ENCODE measurements around the gene PTCRA. TPM values are rescaled to one million over a fixed set of nuclear protein-coding genes. Genes with fewer than 3 reads are reported as not detected.
A peak's percentile ranks its signal among the peaks of the same experiment; 100 is the strongest.

The PTCRA gene
- polyA plus RNA-seq, 2 of the 4 experiments (the other 2 are of a cell fraction), result not detected

DNA sequence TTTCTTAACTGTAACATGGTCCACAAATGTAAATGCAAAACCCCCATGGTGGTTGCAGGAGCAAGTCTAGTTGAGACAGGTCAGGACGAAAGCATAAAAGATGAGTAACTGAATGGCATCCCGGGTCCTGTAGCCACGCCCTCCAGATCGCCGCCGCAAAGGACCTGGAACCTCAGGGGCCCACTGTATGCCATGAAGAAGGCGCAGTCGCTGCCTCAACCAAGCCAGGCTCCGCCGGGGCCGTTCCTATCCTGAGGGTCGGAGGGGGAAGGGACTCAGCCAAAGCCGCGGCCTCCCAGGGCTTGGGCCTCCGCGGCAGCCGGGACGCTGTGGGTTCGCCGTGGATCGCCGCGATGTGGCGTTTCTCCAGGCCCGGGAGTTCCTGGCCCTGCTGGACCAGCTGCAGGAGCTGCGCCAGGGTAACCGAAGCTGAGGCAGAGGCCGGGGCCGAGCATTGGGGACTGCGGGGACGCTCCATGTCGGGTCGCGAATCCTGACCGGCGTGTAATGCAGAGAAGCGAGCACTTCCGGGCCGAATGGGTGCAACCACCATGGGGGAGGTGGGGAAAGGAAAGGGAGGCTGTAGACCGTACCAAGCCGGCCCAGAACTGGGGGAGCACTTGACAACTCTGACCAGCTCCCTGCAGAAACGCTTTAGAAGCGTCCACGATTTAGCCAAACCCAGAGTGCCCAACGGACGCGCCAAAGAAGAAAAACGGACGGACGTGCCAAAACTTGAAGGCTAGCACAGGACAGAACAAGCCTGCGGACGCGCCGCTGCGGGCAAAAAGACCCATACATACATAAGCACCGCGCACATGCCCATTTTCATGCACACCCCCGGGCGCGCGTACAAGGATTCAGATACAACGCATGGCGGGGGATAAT lies 25.3 kb upstream of the PTCRA start (continued):
- TF ChIP-seq MAZ (IDR thresholded peaks at IDR 0.05; ENCODE audit: borderline replicate concordance, low read depth, low read length) (no peak), JUN (IDR thresholded peaks at IDR 0.05) (peak; percentile 77 to 92), BHLHE40 (IDR thresholded peaks at IDR 0.05; ENCODE audit: low read depth, low read length) (no peak), HOXB13 (CRISPR knock-in tag; IDR thresholded peaks at IDR 0.05; ENCODE audit: low read depth) (no peak), TP53 (CRISPR knock-in tag; IDR thresholded peaks at IDR 0.05) (no peak; the same call in 1 of the 2 replicates), SMC3 (IDR thresholded peaks at IDR 0.05) (no peak), RARB (CRISPR knock-in tag; IDR thresholded peaks at IDR 0.05) (0 out of 2 replicates have a peak, but pooled peaks have one; percentile 38), ZC3H11A (IDR thresholded peaks at IDR 0.05) (no peak), FOSL2 (IDR thresholded peaks at IDR 0.05) (no peak), FOSL2 (CRISPR knock-in tag; IDR thresholded peaks at IDR 0.05) (0 out of 2 replicates have a peak, but pooled peaks have one; percentile 4), ZFP36 (IDR thresholded peaks at IDR 0.05; ENCODE audit: borderline replicate concordance, partially characterized antibody) (no peak), ZSCAN20 (CRISPR knock-in tag; IDR thresholded peaks at IDR 0.05) (no peak), RAD21 (conservative IDR thresholded peaks at IDR 0.05 in 1 of 2, IDR thresholded peaks at IDR 0.05 in 1 of 2) (no peak), CEBPB (IDR thresholded peaks at IDR 0.05) (no peak), CHD2 (IDR thresholded peaks at IDR 0.05; ENCODE audit: low read length, partially characterized antibody) (peak; percentile 32), HOXB5 (CRISPR knock-in tag; IDR thresholded peaks at IDR 0.05) (no peak), RFX5 (IDR thresholded peaks at IDR 0.05) (no peak), KDM5A (IDR thresholded peaks at IDR 0.05) (no peak), POLR2A (IDR thresholded peaks at IDR 0.05; ENCODE audit: low read length) (peak; percentile 80), EHMT2 (IDR thresholded peaks at IDR 0.05; ENCODE audit: low read depth) (no peak), HEYL (CRISPR knock-in tag; IDR thresholded peaks at IDR 0.05) (no peak), ESRRA (IDR thresholded peaks at IDR 0.05; ENCODE audit: borderline replicate concordance, low read length) (no peak)
- TF ChIP-seq, protein P1, sequence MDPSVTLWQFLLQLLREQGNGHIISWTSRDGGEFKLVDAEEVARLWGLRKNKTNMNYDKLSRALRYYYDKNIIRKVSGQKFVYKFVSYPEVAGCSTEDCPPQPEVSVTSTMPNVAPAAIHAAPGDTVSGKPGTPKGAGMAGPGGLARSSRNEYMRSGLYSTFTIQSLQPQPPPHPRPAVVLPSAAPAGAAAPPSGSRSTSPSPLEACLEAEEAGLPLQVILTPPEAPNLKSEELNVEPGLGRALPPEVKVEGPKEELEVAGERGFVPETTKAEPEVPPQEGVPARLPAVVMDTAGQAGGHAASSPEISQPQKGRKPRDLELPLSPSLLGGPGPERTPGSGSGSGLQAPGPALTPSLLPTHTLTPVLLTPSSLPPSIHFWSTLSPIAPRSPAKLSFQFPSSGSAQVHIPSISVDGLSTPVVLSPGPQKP (IDR thresholded peaks at IDR 0.05; ENCODE audit: low read depth, low read length), result no peak
- TF ChIP-seq, protein P2, sequence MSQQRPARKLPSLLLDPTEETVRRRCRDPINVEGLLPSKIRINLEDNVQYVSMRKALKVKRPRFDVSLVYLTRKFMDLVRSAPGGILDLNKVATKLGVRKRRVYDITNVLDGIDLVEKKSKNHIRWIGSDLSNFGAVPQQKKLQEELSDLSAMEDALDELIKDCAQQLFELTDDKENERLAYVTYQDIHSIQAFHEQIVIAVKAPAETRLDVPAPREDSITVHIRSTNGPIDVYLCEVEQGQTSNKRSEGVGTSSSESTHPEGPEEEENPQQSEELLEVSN (IDR thresholded peaks at IDR 0.05; ENCODE audit: borderline replicate concordance, low read depth), result 0 out of 2 replicates have a peak, but pooled peaks have one; percentile 43
- TF ChIP-seq, protein P3, sequence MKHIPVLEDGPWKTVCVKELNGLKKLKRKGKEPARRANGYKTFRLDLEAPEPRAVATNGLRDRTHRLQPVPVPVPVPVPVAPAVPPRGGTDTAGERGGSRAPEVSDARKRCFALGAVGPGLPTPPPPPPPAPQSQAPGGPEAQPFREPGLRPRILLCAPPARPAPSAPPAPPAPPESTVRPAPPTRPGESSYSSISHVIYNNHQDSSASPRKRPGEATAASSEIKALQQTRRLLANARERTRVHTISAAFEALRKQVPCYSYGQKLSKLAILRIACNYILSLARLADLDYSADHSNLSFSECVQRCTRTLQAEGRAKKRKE (CRISPR knock-in tag; IDR thresholded peaks at IDR 0.05; ENCODE audit: low read depth), result no peak
- TF ChIP-seq, protein P4, sequence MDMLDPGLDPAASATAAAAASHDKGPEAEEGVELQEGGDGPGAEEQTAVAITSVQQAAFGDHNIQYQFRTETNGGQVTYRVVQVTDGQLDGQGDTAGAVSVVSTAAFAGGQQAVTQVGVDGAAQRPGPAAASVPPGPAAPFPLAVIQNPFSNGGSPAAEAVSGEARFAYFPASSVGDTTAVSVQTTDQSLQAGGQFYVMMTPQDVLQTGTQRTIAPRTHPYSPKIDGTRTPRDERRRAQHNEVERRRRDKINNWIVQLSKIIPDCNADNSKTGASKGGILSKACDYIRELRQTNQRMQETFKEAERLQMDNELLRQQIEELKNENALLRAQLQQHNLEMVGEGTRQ (IDR thresholded peaks at IDR 0.05), result no peak
- TF ChIP-seq, protein P5, sequence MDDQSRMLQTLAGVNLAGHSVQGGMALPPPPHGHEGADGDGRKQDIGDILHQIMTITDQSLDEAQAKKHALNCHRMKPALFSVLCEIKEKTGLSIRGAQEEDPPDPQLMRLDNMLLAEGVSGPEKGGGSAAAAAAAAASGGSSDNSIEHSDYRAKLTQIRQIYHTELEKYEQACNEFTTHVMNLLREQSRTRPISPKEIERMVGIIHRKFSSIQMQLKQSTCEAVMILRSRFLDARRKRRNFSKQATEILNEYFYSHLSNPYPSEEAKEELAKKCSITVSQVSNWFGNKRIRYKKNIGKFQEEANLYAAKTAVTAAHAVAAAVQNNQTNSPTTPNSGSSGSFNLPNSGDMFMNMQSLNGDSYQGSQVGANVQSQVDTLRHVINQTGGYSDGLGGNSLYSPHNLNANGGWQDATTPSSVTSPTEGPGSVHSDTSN (IDR thresholded peaks at IDR 0.05), result no peak; the same call in 1 of the 2 replicates
- TF ChIP-seq, protein P6, sequence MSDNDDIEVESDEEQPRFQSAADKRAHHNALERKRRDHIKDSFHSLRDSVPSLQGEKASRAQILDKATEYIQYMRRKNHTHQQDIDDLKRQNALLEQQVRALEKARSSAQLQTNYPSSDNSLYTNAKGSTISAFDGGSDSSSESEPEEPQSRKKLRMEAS (IDR thresholded peaks at IDR 0.05), result peak; percentile 69; the same call in 1 of the 2 replicates
- TF ChIP-seq, protein P7, sequence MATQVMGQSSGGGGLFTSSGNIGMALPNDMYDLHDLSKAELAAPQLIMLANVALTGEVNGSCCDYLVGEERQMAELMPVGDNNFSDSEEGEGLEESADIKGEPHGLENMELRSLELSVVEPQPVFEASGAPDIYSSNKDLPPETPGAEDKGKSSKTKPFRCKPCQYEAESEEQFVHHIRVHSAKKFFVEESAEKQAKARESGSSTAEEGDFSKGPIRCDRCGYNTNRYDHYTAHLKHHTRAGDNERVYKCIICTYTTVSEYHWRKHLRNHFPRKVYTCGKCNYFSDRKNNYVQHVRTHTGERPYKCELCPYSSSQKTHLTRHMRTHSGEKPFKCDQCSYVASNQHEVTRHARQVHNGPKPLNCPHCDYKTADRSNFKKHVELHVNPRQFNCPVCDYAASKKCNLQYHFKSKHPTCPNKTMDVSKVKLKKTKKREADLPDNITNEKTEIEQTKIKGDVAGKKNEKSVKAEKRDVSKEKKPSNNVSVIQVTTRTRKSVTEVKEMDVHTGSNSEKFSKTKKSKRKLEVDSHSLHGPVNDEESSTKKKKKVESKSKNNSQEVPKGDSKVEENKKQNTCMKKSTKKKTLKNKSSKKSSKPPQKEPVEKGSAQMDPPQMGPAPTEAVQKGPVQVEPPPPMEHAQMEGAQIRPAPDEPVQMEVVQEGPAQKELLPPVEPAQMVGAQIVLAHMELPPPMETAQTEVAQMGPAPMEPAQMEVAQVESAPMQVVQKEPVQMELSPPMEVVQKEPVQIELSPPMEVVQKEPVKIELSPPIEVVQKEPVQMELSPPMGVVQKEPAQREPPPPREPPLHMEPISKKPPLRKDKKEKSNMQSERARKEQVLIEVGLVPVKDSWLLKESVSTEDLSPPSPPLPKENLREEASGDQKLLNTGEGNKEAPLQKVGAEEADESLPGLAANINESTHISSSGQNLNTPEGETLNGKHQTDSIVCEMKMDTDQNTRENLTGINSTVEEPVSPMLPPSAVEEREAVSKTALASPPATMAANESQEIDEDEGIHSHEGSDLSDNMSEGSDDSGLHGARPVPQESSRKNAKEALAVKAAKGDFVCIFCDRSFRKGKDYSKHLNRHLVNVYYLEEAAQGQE (IDR thresholded peaks at IDR 0.05), result no peak; the same call in 1 of the 2 replicates
- TF ChIP-seq, protein P8, sequence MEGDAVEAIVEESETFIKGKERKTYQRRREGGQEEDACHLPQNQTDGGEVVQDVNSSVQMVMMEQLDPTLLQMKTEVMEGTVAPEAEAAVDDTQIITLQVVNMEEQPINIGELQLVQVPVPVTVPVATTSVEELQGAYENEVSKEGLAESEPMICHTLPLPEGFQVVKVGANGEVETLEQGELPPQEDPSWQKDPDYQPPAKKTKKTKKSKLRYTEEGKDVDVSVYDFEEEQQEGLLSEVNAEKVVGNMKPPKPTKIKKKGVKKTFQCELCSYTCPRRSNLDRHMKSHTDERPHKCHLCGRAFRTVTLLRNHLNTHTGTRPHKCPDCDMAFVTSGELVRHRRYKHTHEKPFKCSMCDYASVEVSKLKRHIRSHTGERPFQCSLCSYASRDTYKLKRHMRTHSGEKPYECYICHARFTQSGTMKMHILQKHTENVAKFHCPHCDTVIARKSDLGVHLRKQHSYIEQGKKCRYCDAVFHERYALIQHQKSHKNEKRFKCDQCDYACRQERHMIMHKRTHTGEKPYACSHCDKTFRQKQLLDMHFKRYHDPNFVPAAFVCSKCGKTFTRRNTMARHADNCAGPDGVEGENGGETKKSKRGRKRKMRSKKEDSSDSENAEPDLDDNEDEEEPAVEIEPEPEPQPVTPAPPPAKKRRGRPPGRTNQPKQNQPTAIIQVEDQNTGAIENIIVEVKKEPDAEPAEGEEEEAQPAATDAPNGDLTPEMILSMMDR (IDR thresholded peaks at IDR 0.05), result no peak
